Jurkat, Clone E6-1 (cell line): ENCODE measurements around the gene TNFAIP8L1.

Experiments
- DNase-seq: peaks from one replicate; pipeline ENCODE4 v3.0.0-alpha.2; 2011; ENCODE audit warnings: low read depth, low spot score
- H3K4me3 ChIP-seq: 2 replicates; pipeline ENCODE4 v1.5.1; 2011; ENCODE audit warnings: mild to moderate bottlenecking, low read length, control low read depth, moderate library complexity

Gene TNFAIP8L1

DNA sequence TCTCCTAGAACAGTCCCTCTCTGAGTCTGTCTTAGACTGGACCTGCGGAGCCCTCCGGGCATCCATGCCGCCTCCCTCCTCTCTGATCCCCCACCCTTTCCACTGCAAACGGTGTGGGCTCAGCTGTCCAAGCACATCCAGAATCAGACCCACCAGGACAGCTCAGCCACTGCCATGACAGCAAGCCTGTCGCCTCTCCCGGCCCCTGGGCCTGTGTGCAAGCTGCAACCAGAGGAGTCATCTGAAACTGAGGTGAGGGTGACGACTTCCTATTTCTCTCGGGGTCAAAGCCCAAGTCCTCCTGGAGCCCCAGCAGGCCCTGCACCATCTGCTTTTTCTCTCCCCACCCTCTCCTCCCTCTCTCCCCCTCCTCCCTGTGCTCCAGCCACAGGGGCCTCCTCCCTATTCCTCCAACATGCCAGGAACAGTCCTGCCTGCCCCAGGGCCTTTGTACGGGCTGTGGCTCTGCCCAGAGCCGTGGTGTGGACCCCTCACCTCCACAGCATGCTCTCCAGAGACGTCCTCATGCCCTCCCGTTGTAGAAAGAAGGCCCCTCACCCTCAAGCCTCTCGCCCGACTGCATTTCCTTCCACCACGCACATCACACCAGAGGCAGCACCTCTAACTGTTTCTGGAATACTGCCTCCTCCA is 54.3 kb downstream of the TNFAIP8L1 start:
- H3K4me3 ChIP-seq = no peak overlapping the region

DNA sequence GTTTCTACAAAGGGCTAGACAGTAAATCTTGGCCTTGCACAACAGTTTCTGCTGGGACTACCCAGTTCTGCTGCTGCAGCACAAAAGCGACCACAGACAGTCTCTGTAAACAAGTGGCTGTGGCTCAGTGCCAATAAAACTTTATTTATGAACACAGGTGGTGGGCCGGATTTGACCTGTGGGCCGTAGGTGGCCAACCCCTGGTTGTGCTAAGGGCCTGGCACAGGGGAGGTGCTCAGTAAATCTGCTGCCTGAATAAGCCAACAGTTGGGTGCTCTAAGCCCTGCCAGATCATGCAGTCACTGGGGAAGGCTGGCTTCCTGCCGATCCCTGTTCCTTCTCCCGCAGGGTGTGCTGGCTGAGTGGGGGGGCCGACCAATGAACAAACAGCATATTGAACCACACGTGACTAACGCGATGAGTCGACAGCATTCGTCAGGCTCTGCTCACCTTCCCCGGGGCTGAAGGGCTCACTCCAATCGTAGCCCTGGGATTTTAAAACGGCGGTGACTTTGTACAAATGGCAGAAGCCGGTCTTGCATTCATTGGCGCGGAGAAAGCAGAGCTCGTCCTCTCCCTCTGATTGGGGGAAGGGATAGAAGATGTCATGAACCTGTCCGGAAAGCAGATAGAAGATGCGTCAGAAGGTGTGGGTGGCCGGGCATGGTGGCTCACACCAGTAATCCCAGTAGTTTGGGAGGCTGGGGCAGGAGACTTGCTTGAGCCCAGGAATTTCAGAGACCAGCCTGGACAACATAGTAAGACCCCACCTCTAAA is 55.1 kb downstream of the TNFAIP8L1 start:
- H3K4me3 ChIP-seq = no peak overlapping the region
- DNase-seq = no peak

More for the DNA sequence above, 54.3 kb downstream of the TNFAIP8L1 start:
- no peak for DNase-seq

DNA sequence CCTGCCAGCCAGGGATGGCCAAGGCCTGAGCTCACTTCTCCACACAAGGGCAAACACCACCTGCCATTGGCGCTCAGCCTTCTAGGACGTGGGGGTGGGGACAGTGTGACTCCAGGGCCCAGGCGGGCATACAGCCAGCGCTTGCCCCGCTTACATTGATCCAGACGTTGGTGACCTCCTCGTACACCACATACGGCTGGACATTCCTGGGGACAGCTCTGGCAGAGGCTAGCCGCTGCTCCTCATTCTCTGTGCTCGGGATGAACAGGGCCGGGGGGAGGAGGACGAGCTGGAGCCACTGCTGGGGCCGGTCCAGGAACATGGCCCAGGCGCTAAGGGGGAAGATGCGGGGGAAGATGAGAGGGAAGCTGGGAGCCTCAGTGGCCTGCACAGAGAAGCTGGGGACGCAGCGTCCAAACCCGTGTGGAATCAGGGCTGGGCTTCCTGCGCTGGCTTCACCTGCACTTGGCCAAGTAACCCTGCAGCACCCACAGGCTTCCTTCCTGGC is 56.0 kb downstream of the TNFAIP8L1 start:
- DNase-seq = no peak
- no peak overlapping the region for H3K4me3 ChIP-seq

DNA sequence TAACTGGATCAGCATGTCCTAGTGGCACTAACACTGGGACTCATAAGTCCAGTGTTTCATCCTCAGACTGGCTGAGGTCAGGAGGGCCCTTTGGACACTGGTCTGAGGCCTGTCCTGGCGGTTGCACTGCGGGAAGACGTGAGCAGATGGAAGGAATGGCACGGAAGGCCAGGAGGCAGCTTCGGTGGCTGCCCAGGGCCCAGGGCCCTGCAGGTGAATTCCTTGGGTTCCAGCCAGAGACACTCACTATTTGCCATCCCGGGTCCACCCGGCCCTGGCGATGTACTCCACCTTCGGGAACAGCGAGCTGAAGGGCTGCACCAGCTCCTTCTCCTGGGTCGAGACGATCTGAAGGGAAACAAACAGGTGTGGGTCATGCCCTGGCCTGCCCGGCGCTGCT is 58.0 kb downstream of the TNFAIP8L1 start:
- no peak overlapping the region for H3K4me3 ChIP-seq
- no peak for DNase-seq

DNA sequence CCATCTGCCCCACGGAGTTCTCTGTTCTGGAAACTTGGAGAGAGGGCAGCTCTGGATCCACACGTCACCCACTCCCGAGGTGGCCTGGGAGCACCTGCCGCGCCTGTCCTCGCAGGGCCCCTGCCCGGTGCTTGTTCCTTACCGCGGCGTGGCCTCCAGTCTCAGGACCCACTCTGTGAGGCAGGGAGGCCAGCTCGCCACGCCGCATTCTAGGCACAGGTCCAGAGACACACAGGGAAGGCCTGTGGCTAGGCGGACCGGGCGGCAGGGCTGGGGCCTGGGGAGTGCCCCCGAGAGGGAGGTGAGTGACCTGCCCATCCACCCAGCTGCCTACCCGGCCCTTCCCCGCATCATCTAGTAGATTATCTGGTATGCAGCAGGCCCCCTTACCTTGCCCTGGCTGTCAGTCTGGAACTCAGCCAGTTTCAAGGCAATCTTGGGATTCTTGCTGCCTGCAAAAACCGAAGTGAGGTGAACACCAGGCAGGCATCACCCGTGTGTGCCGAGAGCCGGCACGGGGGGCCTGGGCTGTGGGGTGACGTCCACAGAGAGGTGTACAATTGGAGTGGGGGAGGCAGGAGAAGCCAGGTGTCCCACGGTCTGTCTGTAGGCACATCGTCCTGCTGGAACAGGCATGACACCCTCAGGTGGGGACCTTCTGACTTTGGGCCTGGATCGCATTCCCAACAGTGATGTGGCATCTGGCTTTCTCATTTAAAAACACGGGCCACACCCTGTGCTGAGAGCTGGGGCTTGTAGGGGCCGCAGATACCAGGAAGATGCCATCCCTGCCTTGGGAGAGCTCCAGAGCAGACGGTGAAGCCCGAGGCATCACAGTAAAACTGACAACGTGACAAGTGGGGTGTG is 60.7 kb downstream of the TNFAIP8L1 start:
- DNase-seq = no peak
- no peak overlapping the region for H3K4me3 ChIP-seq

DNA sequence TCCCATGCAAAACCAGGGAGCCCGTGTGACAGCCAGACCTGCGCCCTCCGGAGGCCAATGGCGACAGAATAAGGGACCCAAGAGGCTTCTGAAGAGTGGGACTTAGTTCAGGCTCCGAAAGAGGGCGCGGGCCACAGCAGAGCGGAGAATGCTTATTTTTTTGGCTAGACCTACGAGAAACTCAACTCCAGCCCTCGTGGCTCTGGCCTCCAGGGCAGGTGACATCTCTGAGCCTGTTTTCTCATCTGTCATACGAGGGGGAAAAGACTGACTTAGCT is 61.3 kb downstream of the TNFAIP8L1 start:
- no peak for DNase-seq
- no peak overlapping the region for H3K4me3 ChIP-seq

DNA sequence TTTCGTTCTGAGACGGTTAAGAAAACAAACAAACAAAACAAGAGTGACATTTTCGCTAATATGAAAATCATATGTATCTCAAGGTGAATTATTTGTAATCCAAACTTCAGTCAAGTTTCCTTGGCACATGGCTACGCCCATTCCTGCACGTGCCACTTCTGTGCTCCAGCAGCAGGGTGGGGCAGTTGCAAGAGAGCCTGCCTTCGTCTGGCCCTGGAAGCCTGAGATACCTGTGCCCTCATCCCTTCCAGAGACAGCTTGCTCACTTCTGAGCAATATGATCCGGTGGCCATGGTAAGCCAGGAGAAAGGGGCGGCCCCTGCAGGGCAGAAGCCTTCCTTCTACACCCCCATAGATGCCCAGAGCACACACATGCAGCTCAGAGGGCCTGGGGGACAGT is 62.2 kb downstream of the TNFAIP8L1 start:
- no peak overlapping the region for H3K4me3 ChIP-seq
- no peak for DNase-seq

DNA sequence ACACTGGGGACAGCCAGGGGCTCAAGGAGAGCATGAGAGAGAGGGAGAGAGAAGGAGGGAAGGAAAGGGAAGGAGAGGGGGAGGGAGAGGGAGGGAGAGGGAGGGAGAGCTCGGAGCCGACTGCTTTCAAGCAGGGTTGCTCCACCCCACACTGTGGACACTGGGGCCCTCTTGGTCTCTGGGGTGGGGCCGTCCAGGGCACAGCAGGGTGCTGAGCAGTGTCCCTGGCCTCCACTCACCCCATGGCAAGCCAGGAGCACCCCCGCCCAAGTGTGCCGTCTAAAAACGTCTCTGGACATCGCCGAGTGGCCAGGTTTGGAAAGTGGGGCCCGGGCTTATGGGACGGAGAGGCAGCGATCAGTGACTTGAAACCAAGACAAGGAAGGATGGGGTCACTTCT is 63.4 kb downstream of the TNFAIP8L1 start:
- no peak for DNase-seq
- H3K4me3 ChIP-seq = no peak overlapping the region

DNA sequence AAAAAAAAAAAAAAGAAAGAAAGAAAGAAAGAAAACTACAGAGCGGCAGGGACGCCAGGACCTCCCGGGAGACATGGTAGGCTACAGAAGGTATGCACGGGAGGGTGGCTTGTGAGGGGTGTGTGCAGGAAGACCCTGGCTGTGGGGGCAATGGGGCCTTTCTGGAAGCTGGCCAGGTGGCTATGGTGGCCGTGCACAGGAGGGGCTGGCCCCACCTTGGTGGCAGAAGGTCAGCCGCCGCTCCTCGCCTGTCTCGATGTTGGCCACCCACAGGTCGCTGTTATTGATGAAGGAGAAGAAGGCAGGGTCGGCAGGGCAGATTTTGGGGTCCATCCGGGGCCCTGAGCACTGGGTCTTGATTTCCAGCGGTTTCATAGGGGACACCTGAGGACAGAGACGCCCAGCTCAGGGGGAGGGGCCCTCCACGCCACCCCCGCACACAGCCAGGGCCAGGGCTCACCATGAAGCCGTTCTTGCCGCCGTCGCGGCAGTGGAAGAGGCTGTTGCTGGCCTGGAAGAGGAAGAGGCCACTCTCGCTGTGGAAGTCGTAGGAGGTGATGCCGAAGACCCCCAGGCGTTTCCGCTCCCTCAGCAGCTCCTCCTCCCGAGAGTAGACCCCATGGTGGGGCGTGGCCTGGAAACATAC is 64.5 kb downstream of the TNFAIP8L1 start:
- H3K4me3 ChIP-seq = no peak overlapping the region
- no peak for DNase-seq

DNA sequence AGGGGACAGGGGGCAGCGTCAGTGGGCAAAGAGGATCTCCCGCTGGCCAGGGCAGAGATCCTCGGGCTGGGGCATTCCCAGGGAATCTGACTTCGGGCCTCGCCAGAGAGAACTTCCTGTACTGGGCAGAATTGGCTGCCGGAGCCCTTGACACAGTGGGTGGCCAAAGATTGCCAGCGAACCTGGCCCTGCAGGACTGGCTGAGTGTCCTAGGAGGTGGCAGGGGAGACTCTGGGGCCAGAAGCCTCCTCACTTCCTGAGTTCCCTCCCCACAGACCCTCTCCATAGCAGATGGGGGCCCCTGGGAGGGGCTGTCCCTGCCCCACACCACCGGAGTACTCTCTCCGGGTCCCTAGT is 65.0 kb downstream of the TNFAIP8L1 start:
- DNase-seq = no peak
- H3K4me3 ChIP-seq = no peak overlapping the region
